PC-9 (cell line): ENCODE results near the gene DPF1. TPM values are rescaled to one million over a fixed set of nuclear protein-coding genes. Genes with fewer than 3 reads are reported as not detected.

Experiments used
- BruUV-seq: library from RNA; stranded (reverse); fragments of 400-500 nt; replicated peaks from 2 replicates; lab custom pipeline; 2021; lab: Mats Ljungman, UMichigan
- CTCF ChIA-PET: fragments of 300-600 bp; sonication (Branson Sonifier 250); formaldehyde crosslinking; loops from one replicate; lab custom pipeline; 2022; ENCODE audit warnings: antibody characterized with exemption; lab: Charles Lee
- POLR2A ChIA-PET: fragments of 300-600 bp; sonication (Branson Sonifier 250); formaldehyde crosslinking; loops from one replicate; lab custom pipeline; 2022; ENCODE audit warnings: antibody characterized with exemption; ENCODE audit not compliant: unreplicated experiment; lab: Charles Lee
- DNase-seq, 2 experiments: peaks; one replicate each; pipeline versions ENCODE4 v3.0.0 to v3.0.0-alpha.2; 2015 to 2022; ENCODE audit warnings: mixed read lengths in 1 of 2
- H2AFZ ChIP-seq: fragments of 200-600 bp; sonication (generic); 2 replicates; pipeline ENCODE4 v1.8.1; 2017; ENCODE audit warnings: antibody characterized with exemption
- H3F3A ChIP-seq: fragments of 200-600 bp; sonication (generic); 2 replicates; pipeline ENCODE4 v1.8.1; 2017; ENCODE audit warnings: antibody characterized with exemption, mild to moderate bottlenecking, low read depth; ENCODE audit not compliant: insufficient read depth
- H3K27ac ChIP-seq: fragments of 200-600 bp; sonication (generic); 2 replicates; pipeline ENCODE4 v1.6.1; 2016; ENCODE audit warnings: mixed run types
- H3K27me3 ChIP-seq: fragments of 200-600 bp; sonication (generic); 2 replicates; pipeline ENCODE4 v1.6.1; 2016; ENCODE audit warnings: low read depth, mixed run types; ENCODE audit not compliant: insufficient read depth
- H3K36me3 ChIP-seq: fragments of 200-600 bp; sonication (generic); 2 replicates; pipeline ENCODE4 v1.6.1; 2016; ENCODE audit warnings: low read depth, mixed run types
- H3K4me1 ChIP-seq: fragments of 200-600 bp; sonication (generic); replicated peaks from 2 replicates; pipeline ENCODE4 v1.6.1; 2016; ENCODE audit warnings: mixed run types; ENCODE audit not compliant: insufficient read depth
- H3K4me2 ChIP-seq: fragments of 200-600 bp; sonication (generic); 2 replicates; pipeline ENCODE4 v1.6.1; 2017; ENCODE audit warnings: mixed run types
- H3K4me3 ChIP-seq: fragments of 200-600 bp; sonication (generic); 2 replicates; pipeline ENCODE4 v1.6.1; 2016; ENCODE audit warnings: mixed run types
- H3K79me2 ChIP-seq: fragments of 200-600 bp; sonication (generic); 2 replicates; pipeline ENCODE4 v1.6.1; 2017; ENCODE audit warnings: low read depth, mixed run types
- H3K9me2 ChIP-seq: fragments of 200-600 bp; sonication (generic); 2 replicates; pipeline ENCODE4 v1.8.1; 2017; ENCODE audit warnings: mild to moderate bottlenecking; ENCODE audit not compliant: insufficient read depth
- H3K9me3 ChIP-seq: fragments of 200-600 bp; sonication (generic); 2 replicates; pipeline ENCODE4 v1.8.1; 2016; ENCODE audit warnings: low read depth; ENCODE audit not compliant: insufficient read depth
- H4K20me1 ChIP-seq: fragments of 200-600 bp; sonication (generic); 2 replicates; pipeline ENCODE4 v1.8.1; 2017; ENCODE audit not compliant: insufficient read depth
- CTCF ChIP-seq: fragments of 200-600 bp; sonication (generic); conservative IDR thresholded peaks from 2 replicates; pipeline ENCODE4 v1.6.1; 2017; ENCODE audit warnings: mixed run types, antibody characterized with exemption, mild to moderate bottlenecking, moderate library complexity
- EZH2 ChIP-seq: fragments of 200-600 bp; sonication (generic); IDR thresholded peaks from 2 replicates; pipeline ENCODE4 v1.8.0; 2017; ENCODE audit warnings: antibody characterized with exemption, low read depth
- intact Hi-C: fragments of 100-400 bp; cut with micrococcal nuclease; formaldehyde crosslinking; loops from one replicate; pipeline ENCODE4 v1.10.0; 2022; ENCODE audit not compliant: unreplicated experiment
- total RNA-seq: library from RNA; stranded (reverse); gene quantifications from 2 replicates; pipeline ENCODE4 v1.2.3, GENCODE V29; 2021

Gene DPF1
- total RNA-seq, 1 experiment from 2014 or later = 0.81 TPM

DNA sequence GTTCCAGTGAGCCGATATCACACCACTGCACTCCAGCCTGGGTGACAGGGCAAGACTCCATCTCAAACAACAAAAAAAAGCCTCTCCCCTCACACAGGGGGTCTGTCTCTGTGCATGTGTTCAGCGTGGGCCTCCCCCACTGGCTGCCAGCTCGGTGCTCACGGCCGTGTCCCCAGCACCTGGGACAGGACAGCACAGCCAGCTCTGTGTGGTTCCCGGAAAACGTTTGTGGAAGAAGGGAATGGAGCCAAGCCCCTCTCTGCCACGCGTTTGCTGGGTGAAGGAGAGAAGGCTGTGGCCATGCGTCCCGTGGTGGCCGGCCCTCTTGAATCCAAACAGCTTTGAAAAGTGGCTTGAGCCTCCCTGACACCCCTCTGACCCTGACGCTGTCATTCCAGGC, 32.3 kb downstream of the DPF1 start:
- no peak for TF ChIP-seq EZH2
- TF ChIP-seq CTCF = no peak
- POLR2A ChIA-PET = no interaction called here
- H3K4me3 ChIP-seq = no peak overlapping the region
- H3K4me1 ChIP-seq = no peaks in the 10 kb centered on the region
- no peaks in the 10 kb centered on the region for H3K36me3 ChIP-seq
- no peaks in the 10 kb centered on the region for H3K79me2 ChIP-seq
- BruUV-seq = no TSS peak
- DNase-seq = no peak
- no peaks in the 10 kb centered on the region; the same call in 1 of the 2 replicates for H3F3A ChIP-seq
- CTCF ChIA-PET = no interaction called here
- no peak overlapping the region for H3K27ac ChIP-seq
- H3K9me3 ChIP-seq = no peaks in the 10 kb centered on the region
- no peak overlapping the region for H3K4me2 ChIP-seq
- intact Hi-C loops = no loop called here
- no peaks in the 10 kb centered on the region for H3K27me3 ChIP-seq
- no peaks in the 10 kb centered on the region for H4K20me1 ChIP-seq
- H2AFZ ChIP-seq = no peak overlapping the region
- H3K9me2 ChIP-seq = no peaks in the 10 kb centered on the region

- POLR2A ChIA-PET = no interaction called here
- DNase-seq = no peak
- Histone ChIP-seq H3K9me2 (no peaks in the 10 kb centered on the region), H3K27ac (no peak overlapping the region), H3F3A (no peaks in the 10 kb centered on the region; the same call in 1 of the 2 replicates), H3K4me3 (no peak overlapping the region), H3K4me1 (no peaks in the 10 kb centered on the region), H3K79me2 (no peaks in the 10 kb centered on the region), H3K9me3 (no peaks in the 10 kb centered on the region), H2AFZ (no peak overlapping the region), H3K27me3 (no peaks in the 10 kb centered on the region), H3K36me3 (no peaks in the 10 kb centered on the region), H3K4me2 (no peak overlapping the region), H4K20me1 (no peaks in the 10 kb centered on the region)
- CTCF ChIA-PET = no interaction called here
- intact Hi-C loops = no loop called here
- BruUV-seq = no TSS peak
- TF ChIP-seq CTCF = no peak
- no peak for TF ChIP-seq EZH2
These were observed 33.2 kb downstream of the DPF1 start for GRCh38 chr19:38190793-38191192.

DNA sequence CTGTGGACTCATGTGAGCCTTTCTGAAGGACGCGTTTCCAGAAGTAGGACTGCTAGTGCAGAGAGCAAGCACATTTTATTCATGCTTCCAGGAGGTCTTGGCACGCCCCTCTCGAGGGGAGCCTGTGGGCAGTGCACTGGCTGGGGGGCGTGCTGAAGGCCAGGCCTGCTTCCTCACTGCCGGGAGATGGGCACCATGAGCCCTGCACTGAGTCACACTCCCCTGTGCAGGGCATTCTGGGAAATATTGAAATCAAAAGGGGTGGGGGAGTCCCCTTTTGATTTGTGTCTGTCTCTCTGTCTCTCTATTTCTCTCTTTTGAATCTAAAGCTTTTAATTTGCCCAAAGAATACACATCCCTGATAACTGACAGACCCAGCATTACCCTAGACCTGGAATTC, 34.0 kb downstream of the DPF1 start:
- Histone ChIP-seq H4K20me1 (no peaks in the 10 kb centered on the region), H3K4me1 (no peaks in the 10 kb centered on the region), H3K9me3 (no peaks in the 10 kb centered on the region), H3K27me3 (no peaks in the 10 kb centered on the region), H3K27ac (no peak overlapping the region), H2AFZ (no peak overlapping the region), H3K36me3 (no peaks in the 10 kb centered on the region), H3K79me2 (no peaks in the 10 kb centered on the region), H3K9me2 (no peaks in the 10 kb centered on the region), H3F3A (no peaks in the 10 kb centered on the region; the same call in 1 of the 2 replicates), H3K4me2 (no peak overlapping the region), H3K4me3 (no peak overlapping the region)
- no peak for TF ChIP-seq CTCF
- no peak for TF ChIP-seq EZH2
- ChIA-PET POLR2A (no interaction called here), CTCF (no interaction called here)
- no TSS peak for BruUV-seq
- intact Hi-C loops = no loop called here
- DNase-seq = no peak
